ENCODE data around the gene ZFHX3. TPM values are rescaled to one million over a fixed set of nuclear protein-coding genes. Genes with fewer than 3 reads are reported as not detected.

ZFHX3 gene
- total and polyA plus RNA-seq, 2 donors (not counting 1 experiment from before 2014, with no cell fraction given): 0.54 to 6.6 TPM

GRCh38 chr16:72886346-72886974 lies 161.5 kb downstream of the ZFHX3 start:
- WGBS (ENCODE audit: insufficient coverage): 98% methylated on average over 5 of the region's 9 CpGs
- H3K27ac Mint-ChIP-seq: no peak overlapping the region

GRCh38 chr16:72884573-72884972 lies 163.4 kb downstream of the ZFHX3 start:
- H4K20me1 ChIP-seq (ENCODE audit: control insufficient read depth, insufficient read depth, low read length, poor library complexity, severe bottlenecking): no peaks in the 10 kb centered on the region
- no peak overlapping the region for H3K9ac ChIP-seq (ENCODE audit: low read length)
- TF ChIP-seq EZH2 (IDR thresholded peaks at IDR 0.05; ENCODE audit: borderline replicate concordance, insufficient read depth, low read depth, low read length, poor library complexity, severe bottlenecking): no peak
- no peak overlapping the region for H3K4me2 ChIP-seq (replicated peaks; ENCODE audit: low read depth, low read length, poor library complexity, severe bottlenecking)
- no peak overlapping the region for H3K27ac ChIP-seq (ENCODE audit: low read length in 2 of 2)
- POLR2A ChIA-PET: no interaction called here
- 100% methylated on average over 1 of the region's 5 CpGs for WGBS (ENCODE audit: insufficient coverage)
- no peaks in the 10 kb centered on the region for H3K79me2 ChIP-seq (ENCODE audit: control insufficient read depth, insufficient read depth, low read length)
- CTCF ChIA-PET: no interaction called here
- H3K4me1 ChIP-seq (ENCODE audit: control insufficient read depth in 2 of 2, insufficient read depth in 2 of 2, low read length in 2 of 2): no peaks in the 10 kb centered on the region
- no peak for DNase-seq
- H3K36me3 ChIP-seq (replicated peaks in 1 of 2; ENCODE audit: control extremely low read depth in 1 of 2, control insufficient read depth in 1 of 2, extremely low read depth in 1 of 2, insufficient read depth in 2 of 2, low read length in 1 of 2): peaks cover 0 to 3% of the 10 kb centered on the region in 2 experiments
- no peak overlapping the region for H3K27ac Mint-ChIP-seq
- no peaks in the 10 kb centered on the region for H3K9me3 Mint-ChIP-seq (ENCODE audit: insufficient read depth)
- no peaks in the 10 kb centered on the region for H3K4me1 Mint-ChIP-seq
- H3K4me3 Mint-ChIP-seq: no peak overlapping the region
- no peak overlapping the region for H3K4me3 ChIP-seq (ENCODE audit: control extremely low read depth in 1 of 5, extremely low read depth in 1 of 5, insufficient read depth in 1 of 5, low read depth in 2 of 5, low read length in 4 of 5)
- no peaks in the 10 kb centered on the region for H3K27me3 Mint-ChIP-seq
- intact Hi-C loops (cut with micrococcal nuclease): no loop called here
- no peak for ATAC-seq (ENCODE audit: low read depth)
- H2AFZ ChIP-seq (ENCODE audit: insufficient read depth, low read depth, low read length, poor library complexity, severe bottlenecking): no peak overlapping the region
- H3K9me3 ChIP-seq (ENCODE audit: control extremely low read depth in 1 of 3, control insufficient read depth in 2 of 3, insufficient read depth in 1 of 3, low read length in 2 of 3): peaks cover 0 to 2% (median 0%) of the 10 kb centered on the region in 3 donors
- H3K27me3 ChIP-seq (replicated peaks in 1 of 4; ENCODE audit: control extremely low read depth in 1 of 4, control insufficient read depth in 3 of 4, insufficient read depth in 4 of 4, low read length in 3 of 4): no peaks in the 10 kb centered on the region

More at GRCh38 chr16:72886346-72886974, 161.5 kb downstream of the ZFHX3 start:
- no peaks in the 10 kb centered on the region for H3K79me2 ChIP-seq (ENCODE audit: control insufficient read depth, insufficient read depth, low read length)
- H3K4me1 ChIP-seq (ENCODE audit: control insufficient read depth in 2 of 2, insufficient read depth in 2 of 2, low read length in 2 of 2): no peaks in the 10 kb centered on the region
- CTCF ChIA-PET: no interaction called here
- no peak for ATAC-seq (ENCODE audit: low read depth)
- POLR2A ChIA-PET: no interaction called here
- H3K4me2 ChIP-seq (replicated peaks; ENCODE audit: low read depth, low read length, poor library complexity, severe bottlenecking): no peak overlapping the region
- H3K36me3 ChIP-seq (replicated peaks in 1 of 2; ENCODE audit: control extremely low read depth in 1 of 2, control insufficient read depth in 1 of 2, extremely low read depth in 1 of 2, insufficient read depth in 2 of 2, low read length in 1 of 2): peaks cover 0 to 3% of the 10 kb centered on the region in 2 experiments
- intact Hi-C loops (cut with micrococcal nuclease): no loop called here
- H3K27me3 Mint-ChIP-seq: no peaks in the 10 kb centered on the region
- no peak overlapping the region for H2AFZ ChIP-seq (ENCODE audit: insufficient read depth, low read depth, low read length, poor library complexity, severe bottlenecking)
- no peak overlapping the region for H3K27ac ChIP-seq (ENCODE audit: low read length in 2 of 2)
- H3K4me1 Mint-ChIP-seq: no peaks in the 10 kb centered on the region
- H3K9ac ChIP-seq (ENCODE audit: low read length): no peak overlapping the region
- no peak overlapping the region for H3K4me3 Mint-ChIP-seq
- H3K9me3 ChIP-seq (ENCODE audit: control extremely low read depth in 1 of 3, control insufficient read depth in 2 of 3, insufficient read depth in 1 of 3, low read length in 2 of 3): peaks cover 0 to 7% (median 0%) of the 10 kb centered on the region in 3 donors
- H4K20me1 ChIP-seq (ENCODE audit: control insufficient read depth, insufficient read depth, low read length, poor library complexity, severe bottlenecking): no peaks in the 10 kb centered on the region
- peaks cover 2% of the 10 kb centered on the region for H3K9me3 Mint-ChIP-seq (ENCODE audit: insufficient read depth)
- TF ChIP-seq EZH2 (IDR thresholded peaks at IDR 0.05; ENCODE audit: borderline replicate concordance, insufficient read depth, low read depth, low read length, poor library complexity, severe bottlenecking): no peak
- no peak overlapping the region for H3K4me3 ChIP-seq (ENCODE audit: control extremely low read depth in 1 of 5, extremely low read depth in 1 of 5, insufficient read depth in 1 of 5, low read depth in 2 of 5, low read length in 4 of 5)
- H3K27me3 ChIP-seq (replicated peaks in 1 of 4; ENCODE audit: control extremely low read depth in 1 of 4, control insufficient read depth in 3 of 4, insufficient read depth in 4 of 4, low read length in 3 of 4): no peaks in the 10 kb centered on the region
- DNase-seq: no peak

Data from B cell (primary cell).